GM21360 (cell line): ENCODE data around the gene SCAF4.
"Not testable (repeated sequence)": the region's sequence is repeated elsewhere in the genome, so short reads cannot be mapped to it uniquely, and the experiment has no call there.

ENCODE experiments used
- ATAC-seq: cut with Tn5 transposase; IDR thresholded peaks from one replicate; pipeline ENCODE4 v1.9.1; 2021; ENCODE audit warnings: mild to moderate bottlenecking, moderate library complexity; ENCODE audit not compliant: unreplicated experiment

Gene SCAF4

GRCh38 chr21:31654821-31655580 lies 76.9 kb downstream of the SCAF4 start:
- not testable (repeated sequence) for ATAC-seq

- ATAC-seq, result no peak
These were observed 77.6 kb downstream of the SCAF4 start for GRCh38 chr21:31654340-31654739.

GRCh38 chr21:31651491-31651890 lies 80.4 kb downstream of the SCAF4 start:
- ATAC-seq, result not testable (repeated sequence)

- no peak for ATAC-seq
These were observed 81.0 kb downstream of the SCAF4 start for GRCh38 chr21:31650930-31651329.

GRCh38 chr21:31647650-31648049 lies 84.3 kb downstream of the SCAF4 start:
- peak; percentile 77 for ATAC-seq

- no peak for ATAC-seq
These were observed 87.3 kb downstream of the SCAF4 start for GRCh38 chr21:31644643-31645042.

- ATAC-seq, result no peak
These were observed 90.4 kb downstream of the SCAF4 start for GRCh38 chr21:31641416-31641922.

GRCh38 chr21:31636874-31637273 lies 95.0 kb downstream of the SCAF4 start:
- no peak for ATAC-seq

GRCh38 chr21:31634993-31635392 lies 96.9 kb downstream of the SCAF4 start:
- ATAC-seq, result no peak

- not testable (repeated sequence) for ATAC-seq
These were observed 100.0 kb downstream of the SCAF4 start for GRCh38 chr21:31631881-31632280.

- ATAC-seq, result no peak
These were observed 101.8 kb downstream of the SCAF4 start for GRCh38 chr21:31629972-31630711.

- no peak for ATAC-seq
These were observed 106.9 kb downstream of the SCAF4 start for GRCh38 chr21:31624961-31625491.

GRCh38 chr21:31624181-31624580 lies 107.7 kb downstream of the SCAF4 start:
- ATAC-seq, result no peak

GRCh38 chr21:31623664-31624063 lies 108.3 kb downstream of the SCAF4 start:
- ATAC-seq, result no peak

GRCh38 chr21:31622397-31622796 lies 109.5 kb downstream of the SCAF4 start:
- no peak for ATAC-seq
